Fibroblast of lung (primary cell): ENCODE measurements around the gene GOLGA6L22.
"Not testable (repeated sequence)": the region's sequence is repeated elsewhere in the genome, so short reads cannot be mapped to it uniquely, and the experiment has no call there.

Experiments used
- CTCF ChIP-seq, 2 donors: IDR thresholded peaks in 1 of 2; conservative IDR thresholded peaks in 1 of 2; 1 replicate in 1 of 2; 2 replicates in 1 of 2; pipeline ENCODE4 v1.5.1; 2011 to 2012; ENCODE audit warnings: low read length in 2 of 2, control low read depth in 1 of 2, inconsistent platforms in 1 of 2, low read depth in 1 of 2, mild to moderate bottlenecking in 1 of 2
- EZH2 ChIP-seq: IDR thresholded peaks from 2 replicates; pipeline ENCODE4 v1.5.1; 2012; ENCODE audit warnings: low read length, control low read depth, mild to moderate bottlenecking; ENCODE audit errors: missing control alignments

- TF ChIP-seq CTCF (conservative IDR thresholded peaks at IDR 0.05 in 1 of 2, IDR thresholded peaks at IDR 0.05 in 1 of 2; ENCODE audit: low read depth in 1 of 2, low read length in 2 of 2); EZH2: not testable (repeated sequence)
Measured at GRCh38 chr15:22418666-22419065, 40.0 kb upstream of the GOLGA6L22 start.
